HL-60 (cell line): ENCODE measurements around the gene SBK1.

Experiments
- GABPA ChIP-seq: IDR thresholded peaks from 2 replicates; pipeline ENCODE4 v1.6.1; 2012; ENCODE audit warnings: low read depth
- POLR2AphosphoS5 ChIP-seq: IDR thresholded peaks from 2 replicates; pipeline ENCODE4 v1.6.1; 2012; ENCODE audit warnings: low read depth
- TF ChIP-seq, protein P1 (sequence below): IDR thresholded peaks from one replicate; pipeline ENCODE4 v1.5.1; 2011; ENCODE audit warnings: low read length, control low read depth, inconsistent platforms; ENCODE audit not compliant: insufficient read depth

DNA sequence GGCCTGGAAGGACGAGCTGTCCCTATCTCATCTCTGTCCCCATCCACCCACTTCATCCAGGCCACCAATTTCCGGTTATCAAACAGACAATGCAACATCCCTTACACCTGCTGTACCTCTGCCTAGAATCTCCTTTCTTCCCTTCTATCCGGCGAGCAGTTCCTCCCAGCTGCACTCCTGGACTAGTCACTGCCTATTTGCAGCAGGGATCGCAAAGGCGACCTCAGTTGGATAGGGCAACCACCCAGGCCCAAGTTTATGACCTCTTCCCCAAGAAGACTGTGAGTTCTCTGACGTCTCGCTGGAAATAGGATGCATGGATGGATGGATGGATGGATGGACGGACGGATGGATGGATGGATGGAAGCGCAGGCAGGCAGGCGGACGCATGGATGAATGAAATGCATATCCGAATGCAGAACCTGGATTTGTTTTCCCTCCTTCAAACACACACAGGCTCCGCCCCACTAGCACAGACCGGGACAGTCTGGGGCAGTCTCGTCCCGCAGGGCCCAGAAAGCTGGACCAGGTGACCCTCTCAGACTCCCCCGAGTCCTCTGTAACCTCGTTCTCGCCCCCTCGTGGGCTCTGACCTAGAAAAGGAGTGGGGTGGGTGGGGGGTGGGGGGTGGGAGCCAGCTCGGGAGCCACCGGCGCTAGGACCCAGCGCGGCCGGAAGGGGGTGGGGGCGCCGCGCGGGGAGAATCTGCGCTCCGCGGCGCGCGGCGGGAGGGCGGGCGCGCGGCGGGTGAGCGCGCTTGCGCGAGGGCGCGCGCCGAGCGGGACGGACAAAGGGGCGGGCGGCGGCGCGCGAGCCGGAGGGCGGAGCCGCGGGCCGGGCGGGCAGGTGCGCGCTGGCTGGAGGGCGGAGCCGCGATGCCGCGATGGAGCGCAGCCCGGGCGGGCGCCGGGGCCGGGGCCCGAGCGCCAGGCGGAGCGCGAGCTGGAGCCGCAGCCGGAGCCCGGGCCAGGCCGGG, at the start of gene SBK1:
- TF ChIP-seq, protein P1, sequence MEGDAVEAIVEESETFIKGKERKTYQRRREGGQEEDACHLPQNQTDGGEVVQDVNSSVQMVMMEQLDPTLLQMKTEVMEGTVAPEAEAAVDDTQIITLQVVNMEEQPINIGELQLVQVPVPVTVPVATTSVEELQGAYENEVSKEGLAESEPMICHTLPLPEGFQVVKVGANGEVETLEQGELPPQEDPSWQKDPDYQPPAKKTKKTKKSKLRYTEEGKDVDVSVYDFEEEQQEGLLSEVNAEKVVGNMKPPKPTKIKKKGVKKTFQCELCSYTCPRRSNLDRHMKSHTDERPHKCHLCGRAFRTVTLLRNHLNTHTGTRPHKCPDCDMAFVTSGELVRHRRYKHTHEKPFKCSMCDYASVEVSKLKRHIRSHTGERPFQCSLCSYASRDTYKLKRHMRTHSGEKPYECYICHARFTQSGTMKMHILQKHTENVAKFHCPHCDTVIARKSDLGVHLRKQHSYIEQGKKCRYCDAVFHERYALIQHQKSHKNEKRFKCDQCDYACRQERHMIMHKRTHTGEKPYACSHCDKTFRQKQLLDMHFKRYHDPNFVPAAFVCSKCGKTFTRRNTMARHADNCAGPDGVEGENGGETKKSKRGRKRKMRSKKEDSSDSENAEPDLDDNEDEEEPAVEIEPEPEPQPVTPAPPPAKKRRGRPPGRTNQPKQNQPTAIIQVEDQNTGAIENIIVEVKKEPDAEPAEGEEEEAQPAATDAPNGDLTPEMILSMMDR, result no peak
- no peak for TF ChIP-seq POLR2AphosphoS5
- TF ChIP-seq GABPA, result no peak
